Tibial nerve (tissue), 4 donors: ENCODE data around the gene GRB10.

Source experiments
- EP300 ChIP-seq, 2 donors: sonication (generic); formaldehyde crosslinking; IDR thresholded peaks; one replicate each; pipeline ENCODE4 v1.6.1; 2017; ENCODE audit warnings: antibody characterized with exemption in 2 of 2, mild to moderate bottlenecking in 1 of 2
- POLR2A ChIP-seq, 2 donors: fragments of 450-650 bp; IDR thresholded peaks; one replicate each; pipeline ENCODE4 v1.6.1; 2017; ENCODE audit warnings: antibody characterized with exemption in 2 of 2, mild to moderate bottlenecking in 2 of 2, moderate library complexity in 2 of 2
- TF ChIP-seq, protein P1 (sequence below), 5 experiments: fragments of 200-600 bp in 3 of 5; fragments of 450-650 bp in 2 of 5; sonication (generic) in 3 of 5; IDR thresholded peaks; one replicate each; pipeline ENCODE4 v1.5.1; 2016 to 2019; ENCODE audit warnings: antibody characterized with exemption in 5 of 5, mild to moderate bottlenecking in 3 of 5, moderate library complexity in 2 of 5

DNA sequence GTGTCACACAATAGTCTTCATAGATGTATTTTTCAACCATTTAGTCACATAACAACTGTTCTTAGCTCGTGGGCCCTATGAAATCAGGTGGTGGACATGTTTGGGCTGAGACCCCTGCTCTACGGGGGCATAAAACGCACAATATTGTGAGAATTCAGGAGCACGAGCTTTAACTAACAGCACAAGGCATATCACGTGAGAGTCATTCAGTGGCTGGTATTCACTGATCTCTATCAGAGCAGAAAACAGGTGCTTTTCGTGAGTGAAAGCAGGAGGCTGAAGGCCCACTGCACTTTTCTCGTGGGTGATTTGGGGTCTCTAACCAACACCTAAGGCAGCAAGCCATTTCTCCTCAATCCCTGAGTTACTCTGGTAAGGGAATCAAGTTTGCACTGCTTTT is 42.8 kb upstream of the GRB10 start:
- no peak for TF ChIP-seq POLR2A (IDR thresholded peaks at IDR 0.05)
- TF ChIP-seq, protein P1, sequence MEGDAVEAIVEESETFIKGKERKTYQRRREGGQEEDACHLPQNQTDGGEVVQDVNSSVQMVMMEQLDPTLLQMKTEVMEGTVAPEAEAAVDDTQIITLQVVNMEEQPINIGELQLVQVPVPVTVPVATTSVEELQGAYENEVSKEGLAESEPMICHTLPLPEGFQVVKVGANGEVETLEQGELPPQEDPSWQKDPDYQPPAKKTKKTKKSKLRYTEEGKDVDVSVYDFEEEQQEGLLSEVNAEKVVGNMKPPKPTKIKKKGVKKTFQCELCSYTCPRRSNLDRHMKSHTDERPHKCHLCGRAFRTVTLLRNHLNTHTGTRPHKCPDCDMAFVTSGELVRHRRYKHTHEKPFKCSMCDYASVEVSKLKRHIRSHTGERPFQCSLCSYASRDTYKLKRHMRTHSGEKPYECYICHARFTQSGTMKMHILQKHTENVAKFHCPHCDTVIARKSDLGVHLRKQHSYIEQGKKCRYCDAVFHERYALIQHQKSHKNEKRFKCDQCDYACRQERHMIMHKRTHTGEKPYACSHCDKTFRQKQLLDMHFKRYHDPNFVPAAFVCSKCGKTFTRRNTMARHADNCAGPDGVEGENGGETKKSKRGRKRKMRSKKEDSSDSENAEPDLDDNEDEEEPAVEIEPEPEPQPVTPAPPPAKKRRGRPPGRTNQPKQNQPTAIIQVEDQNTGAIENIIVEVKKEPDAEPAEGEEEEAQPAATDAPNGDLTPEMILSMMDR (IDR thresholded peaks at IDR 0.05), result no peak
- TF ChIP-seq EP300 (IDR thresholded peaks at IDR 0.05), result no peak
